Measurements from ENCODE around the gene FKBP1A. TPM values are rescaled to one million over a fixed set of nuclear protein-coding genes. Genes with fewer than 3 reads are reported as not detected.
A peak's percentile ranks its signal among the peaks of the same experiment; 100 is the strongest.

The FKBP1A gene
- total RNA-seq, 1 donor from 2014 or later = 291 TPM

DNA sequence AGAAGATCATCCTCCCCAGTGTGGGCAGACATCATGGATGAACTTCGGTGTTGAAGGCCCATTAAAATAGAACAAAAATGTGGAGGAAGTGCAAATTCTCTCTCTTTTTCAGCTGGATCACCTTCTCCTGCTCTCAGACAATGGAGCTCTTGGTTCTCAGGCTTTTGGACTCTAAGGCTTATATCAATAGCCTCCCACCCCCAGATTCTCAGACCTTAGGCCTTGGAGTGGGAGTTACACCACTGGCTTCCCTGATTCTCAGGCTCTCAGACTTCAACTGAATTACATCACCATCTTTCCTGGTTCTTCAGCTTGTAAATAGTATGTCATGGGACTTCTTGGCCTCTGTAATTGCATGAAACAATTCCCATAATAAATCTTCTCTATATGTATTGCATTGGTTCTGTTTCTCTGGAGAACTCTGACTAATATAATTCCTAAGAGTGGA is 37.2 kb upstream of the FKBP1A start:
- Histone ChIP-seq H3K4me1 (peaks cover 9% of the 10 kb centered on the region), H3K36me3 (no peaks in the 10 kb centered on the region), H3K9me3 (no peaks in the 10 kb centered on the region), H3K4me3 (no peak overlapping the region), H3K27me3 (ENCODE audit: low read depth) (no peaks in the 10 kb centered on the region), H3K27ac (no peak overlapping the region)
- TF ChIP-seq, protein P1, sequence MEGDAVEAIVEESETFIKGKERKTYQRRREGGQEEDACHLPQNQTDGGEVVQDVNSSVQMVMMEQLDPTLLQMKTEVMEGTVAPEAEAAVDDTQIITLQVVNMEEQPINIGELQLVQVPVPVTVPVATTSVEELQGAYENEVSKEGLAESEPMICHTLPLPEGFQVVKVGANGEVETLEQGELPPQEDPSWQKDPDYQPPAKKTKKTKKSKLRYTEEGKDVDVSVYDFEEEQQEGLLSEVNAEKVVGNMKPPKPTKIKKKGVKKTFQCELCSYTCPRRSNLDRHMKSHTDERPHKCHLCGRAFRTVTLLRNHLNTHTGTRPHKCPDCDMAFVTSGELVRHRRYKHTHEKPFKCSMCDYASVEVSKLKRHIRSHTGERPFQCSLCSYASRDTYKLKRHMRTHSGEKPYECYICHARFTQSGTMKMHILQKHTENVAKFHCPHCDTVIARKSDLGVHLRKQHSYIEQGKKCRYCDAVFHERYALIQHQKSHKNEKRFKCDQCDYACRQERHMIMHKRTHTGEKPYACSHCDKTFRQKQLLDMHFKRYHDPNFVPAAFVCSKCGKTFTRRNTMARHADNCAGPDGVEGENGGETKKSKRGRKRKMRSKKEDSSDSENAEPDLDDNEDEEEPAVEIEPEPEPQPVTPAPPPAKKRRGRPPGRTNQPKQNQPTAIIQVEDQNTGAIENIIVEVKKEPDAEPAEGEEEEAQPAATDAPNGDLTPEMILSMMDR (IDR thresholded peaks at IDR 0.05) = no peak
- intact Hi-C loops (cut with DNase I) = no loop called here
- DNase-seq (no peak), ATAC-seq (no peak)

DNA sequence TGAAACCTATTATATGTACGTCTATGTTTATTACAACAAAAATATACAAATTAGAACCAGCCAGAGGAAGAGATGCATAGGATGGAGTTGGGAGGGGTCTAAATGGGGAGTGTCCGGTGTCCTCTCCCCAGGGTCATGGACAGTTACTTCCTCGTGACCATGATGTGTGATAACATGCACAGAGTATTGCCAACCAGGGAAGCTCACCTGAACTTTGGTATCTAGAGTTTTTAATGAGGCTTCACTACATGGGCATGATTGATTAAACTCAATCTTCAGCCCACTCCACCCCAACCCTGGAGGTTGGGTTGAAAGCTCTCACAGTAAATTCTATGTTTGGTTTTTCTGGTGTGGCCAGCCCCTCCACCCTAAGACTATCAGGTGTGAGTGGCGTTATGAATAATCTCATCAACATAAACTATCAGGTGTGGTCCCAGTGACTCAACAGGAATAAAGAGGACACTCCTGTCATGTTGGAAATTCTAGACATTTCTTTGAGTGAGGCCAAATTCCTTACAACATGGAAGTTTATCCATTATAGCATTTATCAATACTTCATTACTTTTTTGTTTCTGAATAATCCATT is 36.4 kb upstream of the FKBP1A start:
- no peak for ATAC-seq

DNA sequence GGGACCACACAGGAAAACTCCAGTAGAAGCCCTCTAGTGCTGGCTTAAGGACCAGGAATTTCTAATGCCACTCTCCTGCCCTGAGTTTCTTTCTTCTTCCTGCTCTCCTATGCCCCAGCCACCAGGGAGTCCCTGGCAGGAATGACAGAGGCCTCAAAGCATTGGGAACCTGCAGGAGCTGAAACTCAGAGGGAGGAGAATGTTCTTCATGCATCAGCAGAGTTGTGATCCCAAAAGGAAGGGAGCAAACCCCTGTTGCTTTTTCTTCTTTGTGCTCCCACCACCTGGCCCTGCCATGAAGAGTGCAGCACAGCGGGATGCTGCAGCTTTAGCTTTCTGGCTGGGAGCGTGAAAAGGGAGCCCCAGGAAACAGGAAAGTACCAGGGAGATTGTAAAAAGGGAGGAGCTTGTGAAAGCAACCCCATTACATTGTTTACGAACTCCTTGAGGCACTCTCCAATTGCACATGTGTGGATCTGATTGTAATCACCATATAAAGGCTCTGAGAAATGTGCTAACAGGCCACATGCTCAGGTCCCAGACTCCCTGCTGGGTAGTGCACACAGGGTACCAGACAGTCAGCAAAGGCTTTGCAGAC is 34.7 kb upstream of the FKBP1A start:
- peak; percentile 28 to 46 for ATAC-seq
- Histone ChIP-seq H3K27ac (no peak overlapping the region), H3K4me1 (peaks cover 5% of the 10 kb centered on the region), H3K4me3 (no peak overlapping the region), H3K36me3 (no peaks in the 10 kb centered on the region), H3K9me3 (no peaks in the 10 kb centered on the region), H3K27me3 (ENCODE audit: low read depth) (no peaks in the 10 kb centered on the region)
- intact Hi-C loops (cut with DNase I) = no loop called here
- TF ChIP-seq, protein P1 (IDR thresholded peaks at IDR 0.05) = no peak
- no peak for DNase-seq

More for the DNA sequence above, 36.4 kb upstream of the FKBP1A start:
- Histone ChIP-seq H3K9me3 (no peaks in the 10 kb centered on the region), H3K4me1 (peaks cover 1% of the 10 kb centered on the region), H3K27ac (no peak overlapping the region), H3K36me3 (no peaks in the 10 kb centered on the region), H3K27me3 (ENCODE audit: low read depth) (no peaks in the 10 kb centered on the region), H3K4me3 (no peak overlapping the region)
- TF ChIP-seq, protein P1 (IDR thresholded peaks at IDR 0.05) = no peak
- intact Hi-C loops (cut with DNase I) = no loop called here
- DNase-seq = no peak

DNA sequence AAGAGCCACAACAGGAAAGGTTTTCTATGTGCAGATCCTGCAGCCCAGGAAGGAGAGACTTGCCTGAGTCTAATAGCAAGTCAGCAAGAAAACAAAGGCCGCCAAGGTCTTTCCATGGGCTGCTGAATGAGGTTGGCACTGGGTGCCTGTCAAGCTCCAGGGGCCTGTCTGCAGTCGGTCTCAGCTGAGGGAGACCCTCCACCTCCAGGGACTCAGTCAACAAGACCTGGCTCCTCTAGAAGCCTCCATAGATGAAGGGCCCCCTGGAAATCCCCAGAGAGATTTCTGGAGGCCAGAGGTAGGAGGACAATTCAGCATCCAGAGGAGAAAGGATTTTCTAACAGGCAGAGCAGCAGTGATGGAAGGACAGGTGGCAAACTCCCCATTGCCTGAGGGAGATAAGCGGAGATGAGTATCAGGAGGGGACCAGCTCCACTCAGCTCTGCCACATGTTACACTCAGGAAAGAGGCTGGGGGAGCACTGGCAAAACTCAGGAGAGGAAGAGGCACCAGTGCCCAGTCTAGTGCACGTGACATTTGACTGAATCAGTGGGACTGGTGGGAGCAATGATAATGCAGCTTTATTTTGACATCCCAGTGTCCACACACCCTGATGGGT is 33.5 kb upstream of the FKBP1A start:
- DNase-seq = no peak
- ATAC-seq = no peak
- H3K27me3 ChIP-seq (ENCODE audit: low read depth) = no peaks in the 10 kb centered on the region

DNA sequence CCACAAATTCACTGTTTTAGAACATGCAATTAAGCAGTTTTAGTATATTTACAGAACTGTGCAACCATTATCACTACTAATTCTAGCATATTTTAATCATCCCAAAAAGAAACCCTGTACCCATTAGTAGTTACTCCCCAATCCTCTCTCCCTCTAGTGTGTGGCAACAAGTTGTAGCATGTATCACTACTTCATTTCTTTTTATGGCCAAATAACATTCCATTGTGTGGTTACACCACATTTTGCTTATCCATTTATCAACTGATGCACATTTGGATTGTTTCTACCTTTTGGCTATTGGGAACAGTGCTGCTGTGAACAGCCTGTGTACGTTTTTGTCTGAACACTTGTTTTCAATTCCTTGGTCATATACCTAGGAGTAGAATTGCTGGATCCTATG is 31.5 kb upstream of the FKBP1A start:
- Histone ChIP-seq H3K27me3 (ENCODE audit: low read depth) (no peaks in the 10 kb centered on the region), H3K27ac (no peak overlapping the region), H3K36me3 (no peaks in the 10 kb centered on the region), H3K4me3 (no peak overlapping the region), H3K9me3 (no peaks in the 10 kb centered on the region), H3K4me1 (peaks cover 5% of the 10 kb centered on the region)
- DNase-seq = no peak
- TF ChIP-seq, protein P1 (IDR thresholded peaks at IDR 0.05) = no peak
- intact Hi-C loops (cut with DNase I) = no loop called here
- no peak for ATAC-seq

More for the DNA sequence above, 33.5 kb upstream of the FKBP1A start:
- intact Hi-C loops (cut with DNase I) = no loop called here
- Histone ChIP-seq H3K27ac (no peak overlapping the region), H3K9me3 (no peaks in the 10 kb centered on the region), H3K36me3 (no peaks in the 10 kb centered on the region), H3K4me1 (peaks cover 5% of the 10 kb centered on the region), H3K4me3 (no peak overlapping the region)
- TF ChIP-seq, protein P1 (IDR thresholded peaks at IDR 0.05) = no peak
